ENCODE results near the gene ZSCAN30.

GRCh38 chr18:35289727-35290093 lies 319 bp downstream of the ZSCAN30 start:
- TF ChIP-seq POLR2A (IDR thresholded peaks at IDR 0.05) (no peak), CTCF (IDR thresholded peaks at IDR 0.05) (no peak), POLR2AphosphoS5 (IDR thresholded peaks at IDR 0.05) (no peak)

Data from breast epithelium (tissue), 3 donors.